DOHH2 (cell line): ENCODE measurements around the gene LIN37.

ENCODE experiments used
- EZH2phosphoT487 ChIP-seq: fragments of 200-600 bp; sonication (generic); IDR thresholded peaks from 2 replicates; pipeline ENCODE4 v1.6.1; 2017; ENCODE audit warnings: borderline replicate concordance, mild to moderate bottlenecking, antibody characterized with exemption, low read length, moderate library complexity, mixed read lengths
- TF ChIP-seq, protein P1 (sequence below): fragments of 200-600 bp; sonication (generic); IDR thresholded peaks from one replicate; pipeline ENCODE4 v1.5.1; 2014; ENCODE audit warnings: antibody characterized with exemption, mild to moderate bottlenecking, low read depth, low read length; ENCODE audit not compliant: poor library complexity, severe bottlenecking

DNA sequence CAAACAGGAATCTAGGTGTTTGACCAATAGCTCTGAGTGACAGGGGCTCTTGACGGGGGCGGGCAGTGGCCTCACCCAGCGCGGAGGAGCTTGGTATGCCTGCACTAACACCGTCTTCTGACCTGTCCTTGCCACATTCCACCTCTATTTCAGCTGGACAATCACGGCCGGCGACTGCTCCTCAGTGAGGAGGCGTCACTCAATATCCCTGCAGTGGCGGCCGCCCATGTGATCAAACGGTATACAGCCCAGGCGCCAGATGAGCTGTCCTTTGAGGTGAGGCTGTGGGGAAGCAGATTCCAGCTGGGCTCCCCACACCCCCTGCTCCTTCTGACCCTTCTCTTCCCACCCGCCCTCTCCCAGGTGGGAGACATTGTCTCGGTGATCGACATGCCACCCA is 31.7 kb downstream of the LIN37 start:
- TF ChIP-seq EZH2phosphoT487: no peak
- TF ChIP-seq, protein P1, sequence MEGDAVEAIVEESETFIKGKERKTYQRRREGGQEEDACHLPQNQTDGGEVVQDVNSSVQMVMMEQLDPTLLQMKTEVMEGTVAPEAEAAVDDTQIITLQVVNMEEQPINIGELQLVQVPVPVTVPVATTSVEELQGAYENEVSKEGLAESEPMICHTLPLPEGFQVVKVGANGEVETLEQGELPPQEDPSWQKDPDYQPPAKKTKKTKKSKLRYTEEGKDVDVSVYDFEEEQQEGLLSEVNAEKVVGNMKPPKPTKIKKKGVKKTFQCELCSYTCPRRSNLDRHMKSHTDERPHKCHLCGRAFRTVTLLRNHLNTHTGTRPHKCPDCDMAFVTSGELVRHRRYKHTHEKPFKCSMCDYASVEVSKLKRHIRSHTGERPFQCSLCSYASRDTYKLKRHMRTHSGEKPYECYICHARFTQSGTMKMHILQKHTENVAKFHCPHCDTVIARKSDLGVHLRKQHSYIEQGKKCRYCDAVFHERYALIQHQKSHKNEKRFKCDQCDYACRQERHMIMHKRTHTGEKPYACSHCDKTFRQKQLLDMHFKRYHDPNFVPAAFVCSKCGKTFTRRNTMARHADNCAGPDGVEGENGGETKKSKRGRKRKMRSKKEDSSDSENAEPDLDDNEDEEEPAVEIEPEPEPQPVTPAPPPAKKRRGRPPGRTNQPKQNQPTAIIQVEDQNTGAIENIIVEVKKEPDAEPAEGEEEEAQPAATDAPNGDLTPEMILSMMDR: no peak
